ENCODE results near the gene MCM9. TPM values are rescaled to one million over a fixed set of nuclear protein-coding genes. Genes with fewer than 3 reads are reported as not detected.
A peak's percentile ranks its signal among the peaks of the same experiment; 100 is the strongest.

Gene MCM9
- total RNA-seq, 2 donors from 2014 or later, result 18.4 to 22.9 TPM

DNA sequence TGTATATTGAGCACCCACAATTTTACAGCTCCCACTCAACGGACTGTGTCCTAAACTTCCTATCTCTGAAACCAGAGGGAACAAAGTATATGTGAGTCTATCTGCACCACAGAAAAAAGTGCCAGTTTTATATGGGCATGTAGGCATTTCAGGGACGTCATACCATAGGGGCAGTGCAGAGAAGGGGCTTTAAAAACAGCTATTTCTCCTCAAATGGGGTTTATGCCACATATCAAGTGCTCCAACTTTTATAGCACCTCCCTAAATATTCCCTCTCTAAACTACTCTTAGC, 69.9 kb downstream of the MCM9 start:
- H3K9me3 Mint-ChIP-seq, result peaks cover 7 to 10% of the 10 kb centered on the region in 2 donors
- no peaks in the 10 kb centered on the region for H3K27me3 Mint-ChIP-seq (ENCODE audit: low read depth)
- no peak for DNase-seq
- H3K4me3 Mint-ChIP-seq, result peak overlapping the region in 1 of 2 donors; percentile 70
- ATAC-seq (replicated peaks in 1 of 2), result no peak
- H3K4me1 Mint-ChIP-seq (ENCODE audit: low read depth), result peaks cover 51% of the 10 kb centered on the region
- no peak overlapping the region for H3K27ac Mint-ChIP-seq
- peaks cover 17% of the 10 kb centered on the region in 2 donors for H3K36me3 Mint-ChIP-seq (ENCODE audit: insufficient read depth in 2 of 2)

DNA sequence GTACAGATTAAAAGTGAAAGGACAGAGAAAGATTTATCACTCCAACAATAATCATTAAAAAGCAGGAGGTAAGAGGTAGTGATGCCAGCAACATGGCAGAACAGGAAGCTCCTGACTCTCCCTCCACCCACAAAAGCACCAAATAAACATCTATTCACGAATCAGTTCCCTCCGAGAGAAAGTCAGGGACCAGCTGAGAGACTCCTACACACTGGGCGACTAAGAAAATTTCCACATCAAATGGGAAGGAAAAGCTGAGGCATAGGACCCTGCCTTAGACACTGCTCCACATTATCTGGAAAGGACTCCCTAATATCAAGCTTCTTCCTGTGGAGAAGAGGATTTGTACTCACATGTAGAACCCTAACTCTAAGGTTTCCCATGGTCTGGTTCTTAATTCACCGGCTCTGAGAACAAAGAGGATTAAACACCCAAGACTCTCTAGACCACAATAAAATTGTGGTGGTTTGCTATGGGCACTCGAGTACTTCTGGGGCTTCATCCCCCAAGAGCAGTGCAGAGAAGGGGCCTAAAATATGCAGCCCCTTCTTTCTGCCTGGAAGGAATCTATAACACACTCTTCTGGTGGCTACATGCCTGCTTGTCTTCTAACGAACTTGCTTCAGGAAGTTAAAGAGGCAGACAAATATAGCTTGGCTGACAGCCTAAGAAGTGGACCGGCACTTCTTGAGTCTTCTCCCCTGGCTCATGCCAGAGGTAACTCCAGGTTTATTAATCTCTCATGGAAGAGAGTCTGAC, 70.4 kb downstream of the MCM9 start:
- ATAC-seq (replicated peaks in 1 of 2) (peak; percentile 24 to 25), DNase-seq (no peak)
- Mint-ChIP-seq H3K36me3 (ENCODE audit: insufficient read depth in 2 of 2) (peaks cover 17% of the 10 kb centered on the region in 2 donors), H3K27me3 (ENCODE audit: low read depth) (no peaks in the 10 kb centered on the region), H3K4me1 (ENCODE audit: low read depth) (peaks cover 51% of the 10 kb centered on the region), H3K4me3 (peak overlapping the region; percentile 69 to 70), H3K9me3 (peaks cover 7 to 10% of the 10 kb centered on the region in 2 donors), H3K27ac (peak overlapping the region; percentile 3)

DNA sequence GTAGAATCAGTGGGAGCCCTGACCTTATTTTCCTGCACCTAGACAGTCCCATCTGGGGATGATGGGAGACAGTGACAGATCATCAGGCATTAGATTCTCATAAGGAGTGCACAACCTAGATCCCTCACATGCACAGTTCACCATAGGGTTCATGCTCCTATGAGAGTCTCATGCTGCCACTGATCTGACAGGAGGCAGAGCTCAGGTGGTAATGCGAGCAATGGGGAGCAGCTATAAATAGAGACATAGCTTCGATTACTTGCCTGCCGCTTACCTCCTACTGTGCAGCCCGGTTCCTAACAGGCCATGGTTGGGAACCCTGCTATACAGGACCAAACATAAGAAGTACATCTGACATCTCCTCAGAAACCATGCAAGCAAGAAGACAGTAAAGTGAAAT, 72.5 kb downstream of the MCM9 start:
- ATAC-seq (replicated peaks in 1 of 2) (no peak), DNase-seq (no peak)
- Mint-ChIP-seq H3K9me3 (peaks cover 6% of the 10 kb centered on the region in 2 donors), H3K27me3 (ENCODE audit: low read depth) (no peaks in the 10 kb centered on the region), H3K4me1 (ENCODE audit: low read depth) (peaks cover 51% of the 10 kb centered on the region), H3K4me3 (no peak overlapping the region), H3K36me3 (ENCODE audit: insufficient read depth in 2 of 2) (peaks cover 12 to 15% of the 10 kb centered on the region in 2 donors), H3K27ac (no peak overlapping the region)

- Mint-ChIP-seq H3K4me1 (ENCODE audit: low read depth) (peaks cover 45% of the 10 kb centered on the region), H3K27ac (no peak overlapping the region), H3K4me3 (no peak overlapping the region), H3K27me3 (ENCODE audit: low read depth) (no peaks in the 10 kb centered on the region), H3K9me3 (peaks cover 0 to 2% of the 10 kb centered on the region in 2 donors), H3K36me3 (ENCODE audit: insufficient read depth in 2 of 2) (peaks cover 5 to 6% of the 10 kb centered on the region in 2 donors)
- ATAC-seq (replicated peaks in 1 of 2) (no peak), DNase-seq (no peak)
Measured at GRCh38 chr6:118860880-118861279, 74.1 kb downstream of the MCM9 start.

DNA sequence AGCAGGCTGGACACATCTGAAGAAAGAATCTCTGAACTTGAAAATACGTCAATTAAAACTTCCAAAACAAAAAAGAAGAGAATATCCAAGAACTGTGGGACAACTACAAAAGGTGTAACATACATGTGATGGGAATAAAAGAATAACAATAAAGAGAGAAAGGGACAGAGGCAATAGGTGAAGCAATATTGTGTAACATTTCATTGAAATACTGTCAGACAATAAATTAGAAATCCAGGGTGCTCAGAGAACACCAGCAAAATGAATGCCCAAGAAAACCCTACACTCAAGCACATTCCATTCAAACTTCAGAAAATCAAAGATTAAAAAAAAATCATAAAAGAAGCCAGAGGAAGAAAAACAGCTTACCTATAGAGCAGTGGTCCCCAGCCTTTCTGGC, 74.6 kb downstream of the MCM9 start:
- Mint-ChIP-seq H3K36me3 (ENCODE audit: insufficient read depth in 2 of 2) (peaks cover 5% of the 10 kb centered on the region in 2 donors), H3K27ac (peak overlapping the region; percentile 52), H3K4me3 (no peak overlapping the region), H3K4me1 (ENCODE audit: low read depth) (peaks cover 44% of the 10 kb centered on the region), H3K27me3 (ENCODE audit: low read depth) (no peaks in the 10 kb centered on the region), H3K9me3 (no peaks in the 10 kb centered on the region)
- no peak for ATAC-seq (replicated peaks in 1 of 2)
- DNase-seq, result no peak

DNA sequence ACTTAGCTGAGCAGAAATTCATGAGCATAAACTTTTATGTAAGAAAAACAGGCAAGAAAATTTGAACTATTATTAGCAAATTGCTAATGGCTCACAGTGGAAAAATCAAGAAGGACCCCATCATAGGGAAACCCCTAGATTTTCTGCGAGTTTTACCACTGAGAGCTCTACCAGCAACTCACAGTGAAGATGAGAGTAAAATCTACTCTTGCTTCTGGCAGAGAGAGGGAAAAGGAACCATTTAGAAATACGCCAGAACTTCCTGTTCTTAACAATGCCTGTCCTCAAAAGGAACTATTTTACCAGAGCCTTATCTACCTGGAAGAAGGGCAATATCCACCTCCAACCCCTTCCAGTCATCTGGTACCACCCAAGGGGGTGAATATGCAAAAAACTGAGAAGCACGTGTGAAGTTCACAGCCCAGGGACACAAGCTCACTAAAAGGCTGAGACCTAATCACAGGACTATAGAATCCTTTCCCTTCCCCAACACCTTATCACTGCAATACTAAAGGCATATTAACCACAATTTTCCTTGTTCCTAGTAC, 75.4 kb downstream of the MCM9 start:
- Mint-ChIP-seq H3K4me1 (ENCODE audit: low read depth) (peaks cover 36% of the 10 kb centered on the region), H3K36me3 (ENCODE audit: insufficient read depth in 2 of 2) (peaks cover 5% of the 10 kb centered on the region in 2 donors), H3K4me3 (no peak overlapping the region), H3K27ac (no peak overlapping the region), H3K9me3 (no peaks in the 10 kb centered on the region), H3K27me3 (ENCODE audit: low read depth) (no peaks in the 10 kb centered on the region)
- ATAC-seq (replicated peaks in 1 of 2) (no peak), DNase-seq (no peak)

DNA sequence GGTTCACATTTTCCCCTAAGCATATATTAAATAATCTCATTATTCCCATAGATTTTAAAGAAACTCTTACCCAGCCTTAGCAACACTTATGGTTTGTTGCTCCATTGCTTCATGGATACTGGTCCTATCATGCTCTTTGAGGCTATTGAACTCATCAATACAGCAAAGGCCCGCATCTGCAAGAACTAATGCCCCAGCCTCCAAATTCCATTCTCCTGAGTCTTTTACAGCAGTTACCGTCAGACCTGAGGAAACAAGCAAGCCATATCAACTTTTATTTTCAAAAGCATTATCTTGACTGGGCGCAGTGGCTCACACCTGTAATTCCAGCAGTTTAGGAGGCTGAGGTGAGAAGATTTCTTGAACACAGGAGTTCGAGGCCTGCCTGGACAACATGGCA, 78.7 kb downstream of the MCM9 start:
- Mint-ChIP-seq H3K4me3 (no peak overlapping the region), H3K27me3 (ENCODE audit: low read depth) (no peaks in the 10 kb centered on the region), H3K27ac (no peak overlapping the region), H3K4me1 (ENCODE audit: low read depth) (peaks cover 15% of the 10 kb centered on the region), H3K9me3 (no peaks in the 10 kb centered on the region), H3K36me3 (ENCODE audit: insufficient read depth in 2 of 2) (peaks cover 0 to 1% of the 10 kb centered on the region in 2 donors)
- ATAC-seq (replicated peaks in 1 of 2) (no peak), DNase-seq (no peak)

GRCh38 chr6:118853408-118853807, 81.6 kb downstream of the MCM9 start:
- H3K27ac Mint-ChIP-seq, result no peak overlapping the region
- H3K9me3 Mint-ChIP-seq, result no peaks in the 10 kb centered on the region
- no peak for DNase-seq
- H3K4me3 Mint-ChIP-seq, result no peak overlapping the region
- no peak for ATAC-seq (replicated peaks in 1 of 2)
- H3K4me1 Mint-ChIP-seq (ENCODE audit: low read depth), result no peaks in the 10 kb centered on the region
- H3K27me3 Mint-ChIP-seq (ENCODE audit: low read depth), result no peaks in the 10 kb centered on the region
- H3K36me3 Mint-ChIP-seq (ENCODE audit: insufficient read depth in 2 of 2), result no peaks in the 10 kb centered on the region

GRCh38 chr6:118844915-118845314, 90.0 kb downstream of the MCM9 start:
- Mint-ChIP-seq H3K27ac (peak overlapping the region; percentile 87), H3K27me3 (ENCODE audit: low read depth) (no peaks in the 10 kb centered on the region), H3K9me3 (no peaks in the 10 kb centered on the region), H3K4me1 (ENCODE audit: low read depth) (peaks cover 26% of the 10 kb centered on the region), H3K4me3 (peak overlapping the region; percentile 50 to 82), H3K36me3 (ENCODE audit: insufficient read depth in 2 of 2) (peaks cover 2 to 6% of the 10 kb centered on the region in 2 donors)
- ATAC-seq (replicated peaks in 1 of 2) (peak; percentile 68 to 84), DNase-seq (no peak)

GRCh38 chr6:118843685-118844390, 91.1 kb downstream of the MCM9 start:
- Mint-ChIP-seq H3K9me3 (peaks cover 1 to 2% of the 10 kb centered on the region in 2 donors), H3K4me3 (peak overlapping the region; percentile 26 to 47), H3K36me3 (ENCODE audit: insufficient read depth in 2 of 2) (peaks cover 7 to 16% of the 10 kb centered on the region in 2 donors), H3K27ac (peak overlapping the region; percentile 44), H3K27me3 (ENCODE audit: low read depth) (no peaks in the 10 kb centered on the region), H3K4me1 (ENCODE audit: low read depth) (peaks cover 26% of the 10 kb centered on the region)
- ATAC-seq (replicated peaks in 1 of 2) (peak; percentile 86 to 92), DNase-seq (peak; percentile 35 to 47)

GRCh38 chr6:118830691-118831090, 104.3 kb downstream of the MCM9 start:
- no peaks in the 10 kb centered on the region for H3K27me3 Mint-ChIP-seq (ENCODE audit: low read depth)
- no peak for ATAC-seq (replicated peaks in 1 of 2)
- no peak overlapping the region for H3K27ac Mint-ChIP-seq
- no peak for DNase-seq
- H3K4me1 Mint-ChIP-seq (ENCODE audit: low read depth), result no peaks in the 10 kb centered on the region
- no peak overlapping the region for H3K4me3 Mint-ChIP-seq
- H3K9me3 Mint-ChIP-seq, result peaks cover 0 to 3% of the 10 kb centered on the region in 2 donors
- H3K36me3 Mint-ChIP-seq (ENCODE audit: insufficient read depth in 2 of 2), result peaks cover 0 to 2% of the 10 kb centered on the region in 2 donors

- ATAC-seq (replicated peaks in 1 of 2) (no peak), DNase-seq (no peak)
- Mint-ChIP-seq H3K27me3 (ENCODE audit: low read depth) (no peaks in the 10 kb centered on the region), H3K9me3 (peaks cover 0 to 1% of the 10 kb centered on the region in 2 donors), H3K27ac (peak overlapping the region; percentile 51), H3K4me3 (no peak overlapping the region), H3K36me3 (ENCODE audit: insufficient read depth in 2 of 2) (peaks cover 0 to 2% of the 10 kb centered on the region in 2 donors), H3K4me1 (ENCODE audit: low read depth) (no peaks in the 10 kb centered on the region)
Measured at GRCh38 chr6:118829817-118830478, 105.0 kb downstream of the MCM9 start.

GRCh38 chr6:118826096-118826495, 108.9 kb downstream of the MCM9 start:
- Mint-ChIP-seq H3K27me3 (ENCODE audit: low read depth) (no peaks in the 10 kb centered on the region), H3K4me1 (ENCODE audit: low read depth) (no peaks in the 10 kb centered on the region), H3K9me3 (peaks cover 0 to 2% of the 10 kb centered on the region in 2 donors), H3K36me3 (ENCODE audit: insufficient read depth in 2 of 2) (peaks cover 15% of the 10 kb centered on the region in 2 donors), H3K27ac (no peak overlapping the region), H3K4me3 (no peak overlapping the region)
- DNase-seq (no peak), ATAC-seq (replicated peaks in 1 of 2) (no peak)
